Breast epithelium (tissue), 3 donors: ENCODE data around the gene CLTCL1.

Experiments
- POLR2A ChIP-seq: fragments of 450-650 bp; IDR thresholded peaks from one replicate; pipeline ENCODE4 v1.6.1; 2016; ENCODE audit warnings: antibody characterized with exemption, mild to moderate bottlenecking, moderate library complexity
- POLR2AphosphoS5 ChIP-seq, 3 donors: sonication (generic); formaldehyde crosslinking; IDR thresholded peaks; one replicate each; pipeline ENCODE4 v1.6.1; 2017; ENCODE audit warnings: antibody characterized with exemption in 3 of 3

GRCh38 chr22:19149991-19150390, 141.5 kb downstream of the CLTCL1 start, which contains the start of gene GSC2:
- TF ChIP-seq POLR2AphosphoS5 (IDR thresholded peaks at IDR 0.05) (no peak), POLR2A (no peak)
